PFSK-1 (cell line): Measurements from ENCODE around the gene BACH1.

Experiments used
- FOXP2 ChIP-seq: optimal IDR thresholded peaks from 2 replicates; pipeline ENCODE3; 2011; ENCODE audit warnings: borderline replicate concordance, control low read depth, inconsistent platforms; ENCODE audit not compliant: insufficient read depth; ENCODE audit errors: extremely low read length, extremely low read depth
- POLR2AphosphoS5 ChIP-seq: IDR thresholded peaks from 2 replicates; pipeline ENCODE4 v1.6.1; 2012; ENCODE audit warnings: low read depth, mild to moderate bottlenecking, control low read depth, low read length, moderate library complexity
- REST ChIP-seq, 2 experiments: IDR thresholded peaks; 2 replicates each; pipeline versions ENCODE4 v1.6.1 to v1.8.0; 2011 to 2012; ENCODE audit warnings: low read depth in 2 of 2, low read length in 2 of 2, control low read depth in 1 of 2, inconsistent platforms in 1 of 2, mild to moderate bottlenecking in 1 of 2, moderate library complexity in 1 of 2; ENCODE audit not compliant: insufficient read depth in 1 of 2
- SIN3A ChIP-seq: IDR thresholded peaks from 2 replicates; pipeline ENCODE4 v1.6.1; 2012; ENCODE audit warnings: mild to moderate bottlenecking, low read length, moderate library complexity, borderline replicate concordance; ENCODE audit not compliant: insufficient read depth
- TAF1 ChIP-seq: IDR thresholded peaks from 2 replicates; pipeline ENCODE4 v1.6.1; 2012; ENCODE audit warnings: low read length, control low read depth, borderline replicate concordance; ENCODE audit not compliant: insufficient read depth

GRCh38 chr21:29334717-29335428 lies 36.2 kb downstream of the BACH1 start:
- no peak for TF ChIP-seq SIN3A
- TF ChIP-seq TAF1, result no peak
- no peak for TF ChIP-seq POLR2AphosphoS5
- no peak for TF ChIP-seq REST (IDR thresholded peaks at IDR 0.05; ENCODE audit: insufficient read depth in 1 of 2, low read depth in 2 of 2, low read length in 2 of 2)
- no peak for TF ChIP-seq FOXP2
